Measurements from ENCODE around the gene GRID1. TPM values are rescaled to one million over a fixed set of nuclear protein-coding genes. Genes with fewer than 3 reads are reported as not detected.

GRID1 gene
- total RNA-seq, 1 experiment from 2014 or later: not detected

- H3F3A ChIP-seq (ENCODE audit: insufficient read depth, low read depth): no peaks in the 10 kb centered on the region
- no peaks in the 10 kb centered on the region for H3K4me1 ChIP-seq (replicated peaks; ENCODE audit: insufficient read depth)
- TF ChIP-seq EZH2 (IDR thresholded peaks at IDR 0.05; ENCODE audit: low read depth) (no peak), CTCF (conservative IDR thresholded peaks at IDR 0.05) (no peak)
- BruUV-seq (replicated peaks): no TSS peak
- ChIA-PET CTCF (no interaction called here), POLR2A (ENCODE audit: unreplicated experiment) (no interaction called here)
- no peak overlapping the region for H3K27ac ChIP-seq
- no peaks in the 10 kb centered on the region for H3K36me3 ChIP-seq (ENCODE audit: low read depth)
- no peak overlapping the region for H2AFZ ChIP-seq
- H4K20me1 ChIP-seq (ENCODE audit: insufficient read depth): no peaks in the 10 kb centered on the region
- no peak for DNase-seq
- no peak overlapping the region for H3K4me3 ChIP-seq
- intact Hi-C loops (cut with micrococcal nuclease; ENCODE audit: unreplicated experiment): no loop called here
- peaks cover 12% of the 10 kb centered on the region; the same call in 1 of the 2 replicates for H3K27me3 ChIP-seq (ENCODE audit: insufficient read depth, low read depth)
- no peak overlapping the region for H3K4me2 ChIP-seq
- H3K9me2 ChIP-seq (ENCODE audit: insufficient read depth): no peaks in the 10 kb centered on the region
- no peaks in the 10 kb centered on the region for H3K9me3 ChIP-seq (ENCODE audit: insufficient read depth, low read depth)
- H3K79me2 ChIP-seq (ENCODE audit: low read depth): no peaks in the 10 kb centered on the region
Observed at GRCh38 chr10:86216886-86217285, 149.7 kb downstream of the GRID1 start.

- Histone ChIP-seq H3K4me3 (no peak overlapping the region), H3K4me1 (replicated peaks; ENCODE audit: insufficient read depth) (no peaks in the 10 kb centered on the region), H3K4me2 (no peak overlapping the region), H3K27ac (no peak overlapping the region), H3K9me2 (ENCODE audit: insufficient read depth) (no peaks in the 10 kb centered on the region), H3K36me3 (ENCODE audit: low read depth) (no peaks in the 10 kb centered on the region), H3K9me3 (ENCODE audit: insufficient read depth, low read depth) (no peaks in the 10 kb centered on the region), H2AFZ (no peak overlapping the region), H3K27me3 (ENCODE audit: insufficient read depth, low read depth) (peaks cover 9% of the 10 kb centered on the region; the same call in 1 of the 2 replicates), H3K79me2 (ENCODE audit: low read depth) (no peaks in the 10 kb centered on the region), H4K20me1 (ENCODE audit: insufficient read depth) (no peaks in the 10 kb centered on the region), H3F3A (ENCODE audit: insufficient read depth, low read depth) (no peaks in the 10 kb centered on the region)
- TF ChIP-seq EZH2 (IDR thresholded peaks at IDR 0.05; ENCODE audit: low read depth) (no peak), CTCF (conservative IDR thresholded peaks at IDR 0.05) (no peak)
- intact Hi-C loops (cut with micrococcal nuclease; ENCODE audit: unreplicated experiment): no loop called here
- POLR2A ChIA-PET (ENCODE audit: unreplicated experiment): no interaction called here
- CTCF ChIA-PET: no interaction called here
- no TSS peak for BruUV-seq (replicated peaks)
- no peak for DNase-seq
Observed at GRCh38 chr10:86215712-86216111, 150.9 kb downstream of the GRID1 start.

GRCh38 chr10:86215046-86215445 is 151.5 kb downstream of the GRID1 start:
- Histone ChIP-seq H3K4me2 (no peak overlapping the region), H3K9me2 (ENCODE audit: insufficient read depth) (no peaks in the 10 kb centered on the region), H3K36me3 (ENCODE audit: low read depth) (no peaks in the 10 kb centered on the region), H4K20me1 (ENCODE audit: insufficient read depth) (no peaks in the 10 kb centered on the region), H3K4me3 (no peak overlapping the region), H2AFZ (no peak overlapping the region), H3K4me1 (replicated peaks; ENCODE audit: insufficient read depth) (no peaks in the 10 kb centered on the region), H3K27ac (no peak overlapping the region), H3K9me3 (ENCODE audit: insufficient read depth, low read depth) (no peaks in the 10 kb centered on the region), H3K79me2 (ENCODE audit: low read depth) (no peaks in the 10 kb centered on the region), H3F3A (ENCODE audit: insufficient read depth, low read depth) (no peaks in the 10 kb centered on the region), H3K27me3 (ENCODE audit: insufficient read depth, low read depth) (peaks cover 9% of the 10 kb centered on the region; the same call in 1 of the 2 replicates)
- POLR2A ChIA-PET (ENCODE audit: unreplicated experiment): no interaction called here
- intact Hi-C loops (cut with micrococcal nuclease; ENCODE audit: unreplicated experiment): no loop called here
- TF ChIP-seq EZH2 (IDR thresholded peaks at IDR 0.05; ENCODE audit: low read depth): no peak
- no peak for TF ChIP-seq CTCF (conservative IDR thresholded peaks at IDR 0.05)
- DNase-seq: no peak
- CTCF ChIA-PET: no interaction called here
- no TSS peak for BruUV-seq (replicated peaks)
